IPS DF 6.9 (cell line): ENCODE data around the gene MOB2.

Source experiments
- DNase-seq: peaks from one replicate; pipeline ENCODE4 v3.0.0-alpha.2; 2013; ENCODE audit warnings: low read depth, low spot score
- H3K27ac ChIP-seq: one replicate; pipeline ENCODE4 v1.5.1; 2013; ENCODE audit warnings: low read length, control low read depth
- H3K27me3 ChIP-seq: 2 replicates; pipeline ENCODE4 v1.6.1; 2013; ENCODE audit warnings: mild to moderate bottlenecking, low read length; ENCODE audit not compliant: control insufficient read depth, insufficient read depth
- H3K36me3 ChIP-seq: 2 replicates; pipeline ENCODE4 v1.6.1; 2013; ENCODE audit warnings: low read length; ENCODE audit not compliant: control insufficient read depth, insufficient read depth
- H3K4me1 ChIP-seq: 2 replicates; pipeline ENCODE4 v1.6.1; 2013; ENCODE audit warnings: low read length; ENCODE audit not compliant: control insufficient read depth, insufficient read depth
- H3K4me3 ChIP-seq: 2 replicates; pipeline ENCODE4 v1.5.1; 2013; ENCODE audit warnings: mild to moderate bottlenecking, low read length
- H3K9me3 ChIP-seq: 2 replicates; pipeline ENCODE4 v1.6.1; 2013; ENCODE audit warnings: low read length, inconsistent platforms; ENCODE audit not compliant: control insufficient read depth, insufficient read depth
- WGBS: extraction: QIAGEN DNeasy Blood & Tissue Kit; methylation state at CpG from one replicate; pipeline ENCODE4 v1.1.7; 2013; ENCODE audit warnings: mixed read lengths, missing lambda C conversion rate; ENCODE audit not compliant: insufficient read length, insufficient coverage; 5-methylcytosine and 5-hydroxymethylcytosine counted together

Gene MOB2, protein sequence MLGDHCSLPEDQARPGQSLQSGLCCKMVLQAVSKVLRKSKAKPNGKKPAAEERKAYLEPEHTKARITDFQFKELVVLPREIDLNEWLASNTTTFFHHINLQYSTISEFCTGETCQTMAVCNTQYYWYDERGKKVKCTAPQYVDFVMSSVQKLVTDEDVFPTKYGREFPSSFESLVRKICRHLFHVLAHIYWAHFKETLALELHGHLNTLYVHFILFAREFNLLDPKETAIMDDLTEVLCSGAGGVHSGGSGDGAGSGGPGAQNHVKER

DNA sequence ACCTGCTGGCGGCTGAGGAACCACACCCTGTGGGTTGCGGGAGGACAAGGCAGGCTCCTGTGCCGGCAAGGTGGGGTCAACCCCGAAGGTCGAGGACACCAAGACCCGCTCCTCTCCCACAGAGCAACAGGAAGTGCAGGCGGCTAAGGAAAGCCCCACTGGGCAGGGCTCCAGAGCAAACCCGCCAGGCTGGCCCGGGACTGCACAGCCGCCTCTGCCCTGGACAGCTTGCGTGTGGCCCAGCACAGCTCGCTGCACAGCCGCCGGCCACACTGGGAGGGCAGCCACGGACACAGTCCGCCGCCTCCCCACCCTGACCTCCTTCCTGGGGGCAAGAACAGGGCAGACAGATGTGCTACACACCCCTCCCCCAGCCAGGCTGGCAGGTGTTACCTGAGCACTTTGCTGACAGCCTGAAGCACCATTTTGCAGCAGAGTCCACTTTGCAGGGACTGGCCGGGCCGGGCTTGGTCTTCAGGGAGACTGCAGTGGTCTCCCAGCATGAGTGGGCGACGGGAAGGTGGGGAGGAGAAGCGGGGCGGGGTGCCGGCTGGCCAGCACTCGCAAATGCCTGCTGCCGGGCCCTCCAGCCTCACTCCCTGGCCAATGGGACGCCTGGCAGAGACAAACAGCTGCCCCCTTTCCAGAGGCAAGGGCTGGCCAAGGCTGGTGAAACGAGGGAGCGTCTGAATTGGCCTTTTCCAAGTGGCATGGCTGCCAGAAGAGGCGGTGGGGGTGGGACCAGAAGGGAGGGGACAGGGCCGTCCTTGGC is at the start of gene MOB2:
Gene MOB2, minus strand, starts transcription at position 726 of the 772 bp plus-strand sequence. Its CDS starts 223 bp downstream, at position 503.
- no peak for DNase-seq
- WGBS = no CpG with 5 or more reads among the region's 31 CpGs
- no peak within 1 kb of the TSS for H3K4me3 ChIP-seq

DNA sequence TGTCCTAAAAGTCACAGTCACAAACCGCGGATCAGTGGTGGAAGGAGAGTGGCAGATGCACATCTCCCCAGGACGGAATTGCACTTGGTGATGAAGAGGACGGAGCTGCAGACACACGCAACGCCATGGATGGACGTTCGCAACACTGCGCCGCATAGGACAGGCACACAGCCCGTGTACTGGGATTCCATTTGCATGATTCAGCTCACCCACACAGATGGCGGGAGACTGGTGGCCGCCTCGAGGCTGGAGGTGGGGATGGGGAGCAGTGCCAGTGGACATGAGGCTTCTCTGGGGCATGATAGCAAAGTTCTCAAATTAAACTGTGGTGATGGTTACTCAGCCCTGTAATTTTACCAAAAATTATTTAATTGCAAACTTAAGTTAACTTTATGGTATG is 48.1 kb upstream of the MOB2 start:
- Histone ChIP-seq H3K9me3 (no peaks in the 10 kb centered on the region), H3K36me3 (no peaks in the 10 kb centered on the region), H3K4me3 (no peak overlapping the region), H3K27me3 (peaks cover 2% of the 10 kb centered on the region; the same call in 1 of the 2 replicates), H3K4me1 (no peaks in the 10 kb centered on the region), H3K27ac (no peak overlapping the region)
- no CpG with 5 or more reads among the region's 14 CpGs for WGBS
- DNase-seq = no peak

More for the DNA sequence above, at the start of gene MOB2:
- H3K27me3 ChIP-seq = no peaks in the 10 kb centered on the region
- no peaks in the 10 kb centered on the region; the same call in 1 of the 2 replicates for H3K36me3 ChIP-seq
- H3K27ac ChIP-seq = no peak within 1 kb of the TSS
- peaks cover 5% of the 10 kb centered on the region; the same call in 1 of the 2 replicates for H3K4me1 ChIP-seq
- no peaks in the 10 kb centered on the region for H3K9me3 ChIP-seq

DNA sequence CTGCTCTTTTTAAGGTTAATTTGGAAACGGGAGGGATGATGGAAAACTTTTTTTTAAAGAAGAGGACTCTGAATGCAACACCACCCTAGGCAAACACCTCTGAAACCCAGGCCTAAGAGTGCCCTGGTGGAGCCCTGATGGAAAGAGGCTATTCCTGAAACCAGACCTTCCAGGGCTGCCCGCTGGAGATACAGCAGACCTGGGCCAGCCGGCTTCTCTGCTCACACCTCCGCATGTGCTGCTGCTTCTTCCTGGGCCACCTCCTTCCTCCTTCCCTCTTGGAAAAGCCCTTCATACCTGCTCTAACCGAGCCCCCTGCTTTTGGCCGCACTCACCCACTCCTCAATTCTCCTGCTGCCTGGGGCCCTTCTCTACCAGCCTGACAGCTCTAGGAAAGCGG is 47.6 kb upstream of the MOB2 start:
- Histone ChIP-seq H3K36me3 (no peaks in the 10 kb centered on the region), H3K4me3 (no peak overlapping the region), H3K27me3 (peaks cover 2% of the 10 kb centered on the region; the same call in 1 of the 2 replicates), H3K4me1 (no peaks in the 10 kb centered on the region), H3K9me3 (no peaks in the 10 kb centered on the region), H3K27ac (no peak overlapping the region)
- DNase-seq = no peak
- WGBS = no CpG with 5 or more reads among the region's 7 CpGs

DNA sequence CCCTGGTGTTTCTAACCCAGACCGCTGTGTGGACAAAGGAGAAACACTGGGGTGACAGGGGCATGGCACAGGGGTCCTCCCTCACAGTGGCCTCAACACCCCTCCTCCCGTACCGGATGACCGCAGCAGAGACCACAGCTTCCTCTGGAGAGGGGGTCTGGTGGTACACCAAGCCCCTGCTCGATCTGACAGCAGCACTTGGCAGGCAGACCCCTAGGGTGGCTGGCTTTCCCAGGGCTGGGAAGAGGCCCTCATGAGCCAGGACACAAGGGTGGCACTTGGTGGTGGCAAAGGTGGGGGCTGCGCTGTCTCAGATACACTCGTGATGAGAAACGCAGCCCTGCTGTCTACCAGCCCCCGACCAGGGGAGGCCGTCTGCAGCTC is 46.8 kb upstream of the MOB2 start:
- no peak overlapping the region for H3K4me3 ChIP-seq

DNA sequence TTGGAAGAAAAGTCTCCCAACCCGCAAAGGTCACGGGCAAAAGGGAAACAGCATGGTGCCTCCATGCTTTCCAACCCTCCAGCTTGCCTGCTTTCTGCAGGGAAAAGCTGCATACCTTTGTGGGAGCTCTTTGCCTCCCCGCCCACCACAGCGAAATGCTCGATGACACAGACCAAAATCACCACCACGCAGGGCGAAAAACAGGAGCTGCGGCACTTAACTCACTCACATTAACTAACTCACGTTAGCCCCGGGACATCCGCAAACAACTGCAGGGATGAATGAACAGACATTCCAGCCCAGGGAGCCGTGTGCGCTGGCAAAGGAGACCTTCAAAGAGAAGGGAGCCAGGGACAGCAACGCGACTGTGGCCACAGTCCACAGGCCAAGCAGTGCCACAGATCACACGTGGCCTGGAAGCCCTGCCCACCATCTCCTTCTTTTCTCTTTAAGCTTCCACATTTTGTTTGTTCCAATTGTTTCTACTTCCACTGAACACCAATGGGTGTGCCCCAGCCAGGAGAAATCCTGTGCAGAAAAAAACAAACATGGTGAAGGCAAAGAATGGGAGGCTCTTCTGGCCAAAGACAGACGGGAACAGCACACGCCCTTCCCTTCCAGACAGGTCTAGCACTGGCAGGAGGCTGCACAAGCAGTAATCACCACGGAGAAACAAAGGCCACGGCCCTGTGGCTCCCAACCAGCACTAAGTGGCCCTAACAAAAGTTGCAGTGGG is 46.2 kb upstream of the MOB2 start:
- no peaks in the 10 kb centered on the region for H3K4me1 ChIP-seq
- H3K9me3 ChIP-seq = no peaks in the 10 kb centered on the region
- H3K27ac ChIP-seq = no peak overlapping the region
- WGBS = no CpG with 5 or more reads among the region's 20 CpGs
- DNase-seq = no peak
- H3K36me3 ChIP-seq = no peaks in the 10 kb centered on the region
- H3K27me3 ChIP-seq = no peaks in the 10 kb centered on the region
- H3K4me3 ChIP-seq = no peak overlapping the region

More for the DNA sequence above, 46.8 kb upstream of the MOB2 start:
- Histone ChIP-seq H3K27ac (no peak overlapping the region), H3K4me1 (no peaks in the 10 kb centered on the region), H3K9me3 (no peaks in the 10 kb centered on the region), H3K36me3 (no peaks in the 10 kb centered on the region), H3K27me3 (peaks cover 2% of the 10 kb centered on the region; the same call in 1 of the 2 replicates)
- WGBS = no CpG with 5 or more reads among the region's 10 CpGs
- no peak for DNase-seq

DNA sequence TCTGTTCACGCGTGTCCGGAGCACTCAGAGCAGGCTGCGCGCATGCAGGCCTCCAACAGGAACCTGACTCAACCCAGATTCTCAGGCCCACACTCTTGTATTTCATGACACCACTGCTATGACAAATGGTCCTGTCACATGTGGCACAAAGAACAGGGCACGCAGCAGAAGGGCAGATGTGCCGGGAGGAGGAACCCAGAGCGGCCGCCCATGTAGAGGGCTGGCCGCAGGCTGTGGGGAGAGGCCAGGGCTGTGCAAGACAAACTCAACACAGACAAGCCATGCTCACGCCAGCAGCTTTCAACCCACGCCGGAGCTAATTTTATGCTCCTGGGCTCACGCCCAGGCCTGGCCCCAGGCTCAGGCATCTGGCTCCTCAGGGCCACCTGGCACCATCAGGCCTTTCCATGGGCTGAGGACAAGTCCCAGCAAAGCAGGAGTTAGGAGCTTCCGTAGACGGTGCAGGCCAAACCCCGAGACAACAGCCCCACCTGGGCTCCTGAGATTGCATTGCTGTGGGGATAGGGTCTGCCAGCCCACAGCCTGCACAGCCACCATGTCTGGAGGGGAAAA is 45.5 kb upstream of the MOB2 start:
- Histone ChIP-seq H3K4me1 (no peaks in the 10 kb centered on the region), H3K9me3 (no peaks in the 10 kb centered on the region), H3K4me3 (no peak overlapping the region), H3K27me3 (no peaks in the 10 kb centered on the region), H3K27ac (no peak overlapping the region), H3K36me3 (no peaks in the 10 kb centered on the region)
- DNase-seq = no peak
- WGBS = no CpG with 5 or more reads among the region's 17 CpGs

DNA sequence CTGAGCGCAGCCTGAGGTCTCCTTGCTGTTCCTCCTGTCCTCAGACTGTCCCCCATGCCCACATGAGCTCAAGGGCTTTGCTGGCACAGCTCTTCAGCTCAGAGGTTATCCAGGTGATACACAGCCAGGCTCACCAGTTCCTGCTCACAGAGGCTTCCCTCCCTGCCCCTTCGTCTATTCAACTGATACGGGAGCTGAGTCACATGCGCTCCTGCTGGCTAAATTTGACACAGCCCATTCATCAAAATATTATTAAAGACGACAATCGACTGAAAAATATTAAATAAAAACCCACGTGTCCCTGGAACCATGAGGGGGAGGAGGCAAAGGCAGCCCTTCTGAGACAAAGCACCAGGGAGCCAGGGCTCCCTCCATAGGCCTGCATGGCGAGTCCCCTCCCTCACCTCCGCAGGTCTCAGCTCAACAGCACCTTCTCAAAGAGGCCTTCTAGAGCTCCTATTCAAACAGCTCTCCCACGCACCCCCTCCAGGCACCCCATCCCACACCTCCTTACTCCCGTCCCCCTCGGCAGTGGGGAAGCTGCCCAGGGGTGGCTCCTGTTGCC is 45.0 kb upstream of the MOB2 start:
- Histone ChIP-seq H3K4me3 (no peak overlapping the region), H3K27me3 (no peaks in the 10 kb centered on the region), H3K9me3 (no peaks in the 10 kb centered on the region), H3K27ac (no peak overlapping the region), H3K4me1 (no peaks in the 10 kb centered on the region), H3K36me3 (no peaks in the 10 kb centered on the region)
- no CpG with 5 or more reads among the region's 12 CpGs for WGBS
- DNase-seq = no peak

DNA sequence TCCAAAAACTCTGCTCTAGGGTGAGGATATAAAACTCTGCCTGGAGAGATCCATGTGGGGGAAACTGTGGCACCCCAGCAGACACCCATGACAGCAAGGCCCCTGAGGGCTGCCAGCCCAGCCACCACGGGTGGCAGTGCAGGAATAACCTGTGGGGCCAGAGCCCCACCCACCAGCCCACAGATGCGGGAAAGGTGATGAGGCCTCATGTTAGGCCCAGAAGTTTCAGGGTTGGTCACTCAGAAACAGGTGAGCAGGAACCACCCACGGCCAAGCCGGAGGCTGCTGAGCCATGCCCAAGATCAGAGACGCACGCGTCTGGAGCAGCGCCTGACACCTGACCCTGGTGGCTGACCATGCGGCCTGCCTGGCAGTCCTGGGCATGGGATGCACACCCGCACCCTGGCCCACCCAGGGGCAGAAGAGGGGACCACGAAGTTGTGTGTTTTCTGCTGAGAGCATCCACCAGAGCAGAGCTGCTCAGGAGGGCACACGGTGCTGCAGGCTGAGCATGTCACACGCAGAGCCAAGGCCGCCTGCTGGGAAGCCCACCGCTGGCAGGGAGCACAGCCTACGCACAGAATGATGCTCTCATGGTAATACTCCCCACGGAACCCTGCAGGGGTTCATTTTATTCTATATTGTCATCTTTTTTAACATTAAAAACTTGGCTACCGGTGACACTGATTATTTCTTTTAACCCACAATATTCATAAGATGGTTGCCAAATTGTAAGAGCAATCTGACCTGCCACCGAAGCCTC is 44.3 kb upstream of the MOB2 start:
- Histone ChIP-seq H3K36me3 (no peaks in the 10 kb centered on the region), H3K9me3 (no peaks in the 10 kb centered on the region), H3K27me3 (no peaks in the 10 kb centered on the region), H3K4me3 (no peak overlapping the region), H3K4me1 (no peaks in the 10 kb centered on the region), H3K27ac (no peak overlapping the region)
- no peak for DNase-seq
- WGBS = no CpG with 5 or more reads among the region's 19 CpGs

DNA sequence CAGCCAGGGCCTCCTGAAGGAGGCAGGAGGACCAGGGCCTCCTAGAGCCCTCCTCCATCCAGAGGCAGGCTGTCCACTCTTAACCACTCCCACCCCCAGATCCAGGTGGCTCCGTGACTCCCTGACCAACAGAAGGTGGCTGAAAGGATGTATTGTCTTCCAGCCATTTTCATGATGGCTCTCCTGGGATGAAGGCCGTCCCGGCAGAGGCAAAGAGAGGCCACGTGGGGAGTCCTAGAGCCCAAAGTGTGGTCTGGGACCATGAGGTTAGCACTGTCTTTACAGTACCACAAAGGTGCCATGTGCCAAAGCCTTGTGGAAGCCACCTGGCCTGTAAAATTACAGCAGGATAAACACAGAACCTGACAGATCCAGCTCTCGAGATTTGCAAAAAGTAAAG is 43.2 kb upstream of the MOB2 start:
- H3K4me1 ChIP-seq = no peaks in the 10 kb centered on the region
- no CpG with 5 or more reads among the region's 5 CpGs for WGBS
- no peak overlapping the region for H3K27ac ChIP-seq
- H3K36me3 ChIP-seq = no peaks in the 10 kb centered on the region
- DNase-seq = no peak
- no peaks in the 10 kb centered on the region for H3K9me3 ChIP-seq
- H3K27me3 ChIP-seq = no peaks in the 10 kb centered on the region
- H3K4me3 ChIP-seq = no peak overlapping the region
